Measurements from ENCODE around the gene AMT. TPM values are rescaled to one million over a fixed set of nuclear protein-coding genes. Genes with fewer than 3 reads are reported as not detected.
"Not testable (repeated sequence)": the region's sequence is repeated elsewhere in the genome, so short reads cannot be mapped to it uniquely, and the experiment has no call there.

Gene AMT
- total RNA-seq, 1 donor from 2014 or later: 1.9 TPM

- no peak for DNase-seq (ENCODE audit: extremely low read depth, low read depth, low spot score)
These were observed 2.5 kb upstream of the AMT start for GRCh38 chr3:49424816-49425215.

DNA sequence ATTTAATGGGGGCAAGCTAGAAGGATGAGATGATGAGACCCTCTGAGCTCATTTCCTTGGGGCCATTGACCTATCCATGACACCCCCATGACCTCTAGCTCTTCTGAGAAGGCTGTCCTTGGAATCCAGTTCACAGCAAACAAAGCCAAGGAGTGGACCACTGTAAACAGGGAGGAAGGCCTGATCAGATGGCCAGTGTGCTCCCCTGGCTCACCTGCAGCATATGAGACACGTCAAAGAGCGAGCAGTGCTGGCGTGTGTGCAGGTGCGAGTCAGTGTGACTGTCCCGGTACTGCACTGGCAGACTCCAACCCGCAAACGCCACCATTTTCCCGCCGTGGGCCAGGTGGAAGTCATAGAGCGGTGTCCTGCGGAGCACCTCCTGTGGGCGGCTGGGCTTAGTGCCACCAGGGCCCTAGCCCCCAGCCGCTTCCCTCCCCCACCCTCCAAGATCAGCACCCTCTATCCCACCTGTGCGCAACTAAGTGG lies 339 bp downstream of the AMT start:
- no peak for DNase-seq (ENCODE audit: extremely low read depth, low read depth, low spot score)

GRCh38 chr3:49417516-49418120 lies 4.7 kb downstream of the AMT start:
- no peak for DNase-seq (ENCODE audit: extremely low read depth, low read depth, low spot score)

- no peak for DNase-seq (ENCODE audit: extremely low read depth, low read depth, low spot score)
These were observed 5.4 kb downstream of the AMT start for GRCh38 chr3:49416867-49417266.

DNA sequence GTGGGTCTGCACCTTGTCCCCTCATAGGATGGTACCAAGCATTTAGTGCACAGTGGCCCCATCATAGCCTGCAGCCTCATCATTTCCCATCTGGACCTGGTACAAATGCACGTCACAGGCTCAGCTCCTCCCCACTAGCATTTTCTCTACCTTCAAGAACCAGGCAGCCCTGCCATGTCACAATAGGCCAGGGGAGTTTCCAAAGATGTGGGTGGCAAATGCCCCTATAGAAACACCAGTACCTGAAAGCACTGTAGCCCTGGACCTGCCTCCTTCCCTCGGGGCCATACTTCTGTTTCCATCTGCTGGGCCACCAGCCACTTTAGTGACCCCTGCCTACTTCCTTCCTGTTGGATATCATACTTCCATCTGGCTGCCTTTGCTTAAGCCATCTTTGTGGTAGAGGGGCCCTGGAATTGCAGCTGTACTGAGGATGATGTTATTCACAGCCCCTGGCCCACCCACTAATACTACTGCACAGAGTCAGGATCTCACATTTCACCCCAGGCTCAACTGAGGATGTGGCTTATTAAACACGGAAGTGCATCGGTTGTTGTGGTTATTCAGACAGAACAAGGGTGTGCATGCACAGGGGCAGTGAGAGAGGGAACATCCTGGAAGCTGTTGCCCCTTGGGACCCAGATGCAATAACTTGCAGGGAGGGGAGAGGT lies 6.2 kb downstream of the AMT start:
- no peak for DNase-seq (ENCODE audit: extremely low read depth, low read depth, low spot score)

DNA sequence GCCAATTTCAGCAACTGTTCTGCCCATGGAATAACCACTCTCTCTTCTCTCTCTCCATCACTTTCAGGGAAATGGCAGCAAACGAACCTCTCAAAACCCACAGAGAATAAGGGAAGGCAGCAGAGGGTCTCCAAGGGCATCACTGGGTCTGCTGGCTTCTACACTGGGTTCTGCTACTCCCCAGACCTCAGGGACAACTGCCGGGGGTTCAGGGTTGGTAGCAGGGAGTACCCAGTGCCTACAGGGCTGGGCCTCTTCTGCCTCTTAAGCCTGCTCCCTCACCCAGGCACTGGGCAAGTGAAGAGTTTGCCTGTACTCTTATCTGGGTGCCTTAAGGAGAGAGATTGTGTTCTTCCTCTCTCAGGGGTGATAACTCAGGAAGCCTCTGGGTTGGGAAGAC lies 7.5 kb downstream of the AMT start:
- no peak for DNase-seq (ENCODE audit: extremely low read depth, low read depth, low spot score)

DNA sequence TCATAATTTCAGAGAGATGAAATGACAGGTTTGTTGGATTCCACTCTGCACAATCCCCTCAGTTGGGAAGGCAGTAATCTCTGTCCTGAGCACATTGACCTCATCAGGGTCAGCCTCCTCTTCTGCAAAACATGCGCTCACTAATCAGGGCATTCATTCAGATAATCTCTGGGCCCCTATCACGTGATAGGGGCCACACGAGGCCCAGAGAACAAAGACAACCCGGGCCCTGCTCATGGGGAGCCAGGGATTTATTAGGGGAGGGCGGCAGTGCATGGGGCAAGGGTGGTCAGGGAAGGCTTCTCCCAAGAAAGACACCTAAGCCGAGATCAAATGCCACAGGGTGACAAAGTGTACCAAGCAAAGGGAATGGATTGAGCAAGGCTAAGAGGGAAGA lies 8.9 kb downstream of the AMT start:
- no peak for DNase-seq (ENCODE audit: extremely low read depth, low read depth, low spot score)

DNA sequence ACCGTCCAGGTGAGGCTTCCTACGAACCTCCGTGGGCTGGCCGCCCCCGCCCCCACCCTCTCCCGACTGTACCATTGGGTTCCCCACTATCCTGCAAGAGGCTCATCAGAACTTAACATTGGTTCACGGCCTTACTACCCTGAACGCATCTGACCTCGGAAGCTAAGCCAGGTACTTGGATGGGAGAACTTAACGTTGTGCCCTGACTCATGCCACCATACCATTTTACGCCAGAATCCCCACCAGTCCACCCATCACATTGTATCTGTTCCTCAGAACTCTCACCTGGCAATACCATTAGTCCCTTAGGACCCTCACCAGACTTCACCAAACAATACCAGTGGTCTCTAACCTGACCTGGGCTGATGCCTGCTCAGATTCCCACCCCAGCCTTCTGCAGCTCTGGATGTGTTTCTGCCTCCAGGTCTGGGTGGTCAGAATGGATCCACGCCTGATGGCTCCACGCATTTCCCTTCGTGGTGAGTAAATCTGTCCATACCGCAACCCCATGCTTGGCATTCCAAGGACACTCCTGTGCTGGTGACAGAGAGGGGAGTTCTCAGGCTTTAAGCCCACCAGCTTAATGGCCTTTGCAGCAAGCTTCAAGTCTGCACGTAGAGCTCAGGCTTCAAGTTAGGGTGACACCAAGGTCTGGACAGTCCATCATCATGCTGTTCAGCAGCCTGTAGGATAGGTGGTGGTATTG lies 9.5 kb downstream of the AMT start:
- no peak for DNase-seq (ENCODE audit: extremely low read depth, low read depth, low spot score)

DNA sequence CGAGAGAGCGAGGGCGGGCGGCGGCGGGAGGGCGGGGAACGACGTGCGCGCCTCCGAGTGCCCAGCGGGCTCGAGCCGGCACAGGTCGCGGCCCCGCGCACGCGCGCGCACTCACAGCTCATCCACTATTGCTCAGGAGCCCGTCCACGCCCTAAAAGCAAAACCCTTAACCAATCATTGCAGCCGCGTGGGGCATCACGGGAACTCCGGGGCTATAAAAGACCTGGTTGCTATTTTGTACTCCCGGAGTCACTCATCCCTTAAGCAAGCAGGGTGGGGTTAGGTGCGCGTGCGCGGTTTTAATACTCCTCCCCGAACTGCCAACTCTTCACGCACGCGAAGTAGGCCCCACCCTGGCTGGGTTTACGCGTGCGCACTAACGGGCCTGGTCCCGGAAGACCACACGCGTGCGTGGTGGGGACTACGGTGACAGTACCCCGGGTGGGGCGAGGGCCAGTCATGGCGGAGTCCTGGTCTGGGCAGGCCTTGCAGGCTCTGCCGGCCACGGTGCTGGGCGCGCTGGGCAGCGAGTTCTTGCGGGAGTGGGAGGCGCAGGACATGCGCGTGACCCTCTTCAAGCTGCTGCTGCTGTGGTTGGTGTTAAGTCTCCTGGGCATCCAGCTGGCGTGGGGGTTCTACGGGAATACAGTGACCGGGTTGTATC lies 10.2 kb downstream of the AMT start, which contains the start of the genes RHOA and TCTA:
RHOA (minus strand) TSS at position 9 of the 664 bp plus-strand sequence. CDS start 36,387 bp downstream, outside the sequence.
TCTA (plus strand) TSS at position 456 of the 664 bp plus-strand sequence; CDS start at position 460, 4 bp downstream.
- peak; percentile 99 for DNase-seq (ENCODE audit: extremely low read depth, low read depth, low spot score)

- no peak for DNase-seq (ENCODE audit: extremely low read depth, low read depth, low spot score)
These were observed 10.7 kb downstream of the AMT start for GRCh38 chr3:49411535-49411967.

DNA sequence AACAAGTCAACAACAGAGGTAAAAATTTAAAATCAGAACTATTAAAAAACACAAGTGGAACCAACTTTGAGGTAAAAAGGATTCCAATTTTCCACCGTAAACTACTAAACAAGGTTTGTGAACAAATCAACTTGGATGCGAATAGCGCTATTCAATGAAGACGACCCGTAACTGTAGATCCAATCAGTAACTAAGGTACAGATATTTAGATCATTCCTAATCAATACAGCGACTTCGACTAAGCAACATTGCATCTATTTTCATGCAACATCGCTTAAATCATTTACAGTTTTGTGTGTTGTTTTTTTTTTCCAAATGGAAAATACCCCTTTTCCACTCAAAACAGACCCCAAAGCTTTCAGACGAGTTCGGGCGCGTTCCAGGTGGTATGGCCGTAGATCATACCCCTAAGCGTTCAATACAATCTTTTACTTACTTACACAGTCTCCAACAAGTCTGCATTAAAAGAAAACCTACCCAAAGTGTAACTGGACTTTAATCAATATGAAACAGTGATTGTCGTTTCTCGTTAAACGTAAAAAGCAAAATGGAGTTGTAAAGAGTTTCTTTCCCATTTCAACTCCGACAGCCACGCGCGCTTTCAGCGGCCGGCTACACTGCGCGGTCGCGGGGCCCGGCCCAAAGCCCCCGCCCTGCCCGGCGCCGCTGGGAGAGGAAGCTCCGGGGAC lies 11.3 kb downstream of the AMT start:
- no peak for DNase-seq (ENCODE audit: extremely low read depth, low read depth, low spot score)

DNA sequence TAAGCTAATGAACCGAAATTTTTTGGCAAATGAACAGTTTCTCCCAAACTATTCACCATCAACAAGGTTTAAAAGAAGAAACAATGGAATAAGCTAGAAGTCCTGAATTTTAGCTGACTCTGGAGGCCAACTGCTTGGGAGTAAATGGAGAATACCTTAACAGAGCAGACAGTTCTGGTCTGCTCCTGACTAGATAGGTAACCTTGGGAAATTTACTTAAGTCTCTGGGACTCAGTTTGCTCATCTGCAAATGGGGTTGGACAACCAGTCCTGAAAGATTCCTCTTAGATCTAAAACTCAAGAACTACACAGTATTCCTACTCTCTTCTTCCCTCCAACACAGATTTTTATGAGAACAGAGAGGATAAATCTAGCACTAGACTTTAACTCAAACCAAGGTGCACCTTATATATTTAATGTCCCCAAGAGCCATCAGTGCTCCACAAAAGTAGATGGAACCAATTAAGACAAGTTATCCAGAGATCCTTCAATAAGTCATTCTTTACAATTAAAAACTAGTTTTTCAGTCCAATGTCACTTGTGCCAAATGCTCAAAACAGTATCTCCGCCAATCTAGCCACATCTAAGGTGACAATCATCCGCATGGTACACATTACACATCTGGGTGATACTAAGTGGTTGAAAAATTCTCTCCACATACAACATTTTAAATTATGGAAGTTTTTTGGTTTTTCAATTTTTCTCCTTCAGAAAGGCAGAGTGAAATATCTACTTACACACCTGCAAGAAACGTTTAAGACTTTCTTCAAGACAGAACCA lies 12.0 kb downstream of the AMT start:
- no peak for DNase-seq (ENCODE audit: extremely low read depth, low read depth, low spot score)

- DNase-seq (ENCODE audit: extremely low read depth, low read depth, low spot score): no peak
These were observed 15.4 kb downstream of the AMT start for GRCh38 chr3:49406571-49407565.

DNA sequence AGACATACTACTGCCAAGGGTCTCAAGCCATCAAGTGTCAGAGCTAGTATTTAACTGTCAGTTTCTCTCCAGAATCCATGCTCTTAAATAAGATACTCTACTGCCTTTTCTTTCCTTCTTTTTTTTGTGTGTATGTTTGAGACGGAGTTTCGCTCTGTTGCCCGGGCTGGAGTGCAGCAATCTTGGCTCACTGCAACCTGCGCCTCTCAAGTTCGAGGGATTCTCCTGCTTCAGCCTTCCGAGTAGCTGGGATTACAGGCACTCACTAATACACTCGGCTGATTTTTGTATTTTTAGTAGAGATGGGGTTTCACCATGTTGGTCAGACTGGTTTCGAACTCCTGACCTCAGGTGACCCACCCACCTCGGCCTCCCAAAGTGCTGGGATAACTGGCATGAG lies 16.7 kb downstream of the AMT start:
- DNase-seq (ENCODE audit: extremely low read depth, low read depth, low spot score): not testable (repeated sequence)

- no peak for DNase-seq (ENCODE audit: extremely low read depth, low read depth, low spot score)
These were observed 18.4 kb downstream of the AMT start for GRCh38 chr3:49403891-49404290.

GRCh38 chr3:49401766-49402165 lies 20.5 kb downstream of the AMT start:
- no peak for DNase-seq (ENCODE audit: extremely low read depth, low read depth, low spot score)

DNA sequence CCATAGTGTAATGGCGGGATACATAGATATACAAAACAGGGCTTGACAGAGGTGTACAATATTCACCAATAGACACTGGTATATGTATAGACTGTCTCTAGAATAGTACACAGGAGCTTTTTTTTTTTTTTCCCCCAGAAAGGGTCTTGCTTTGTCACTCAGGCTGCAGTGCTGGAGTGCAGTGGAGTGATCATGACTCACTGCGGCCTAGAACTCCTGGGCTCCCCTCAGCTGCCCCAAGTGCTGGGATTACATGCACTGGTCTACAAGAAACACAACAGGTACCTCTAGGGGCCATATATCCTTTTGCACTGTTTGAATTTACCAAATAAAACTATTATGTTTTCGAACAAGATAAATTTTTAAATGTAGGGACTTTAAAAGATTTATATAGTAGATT lies 22.8 kb downstream of the AMT start:
- no peak for DNase-seq (ENCODE audit: extremely low read depth, low read depth, low spot score)

DNA sequence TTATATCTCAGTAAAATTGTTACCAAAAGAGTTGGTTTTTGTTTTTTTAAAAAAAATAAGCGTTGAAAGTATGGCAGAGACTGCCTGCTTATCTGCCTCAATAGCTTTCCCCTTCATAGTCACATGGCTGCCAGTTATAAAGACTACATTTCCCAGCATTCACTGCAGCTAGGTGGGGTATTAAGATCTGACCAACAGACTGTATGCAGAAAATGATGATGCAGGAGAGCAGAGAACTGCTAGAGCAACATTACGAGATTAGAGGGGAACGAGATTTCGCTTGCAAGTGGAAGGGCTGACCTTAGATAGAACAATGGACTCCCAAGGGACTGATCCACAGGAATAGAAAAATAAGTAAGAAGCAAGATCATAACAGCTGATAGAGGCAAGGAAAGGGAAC lies 24.8 kb downstream of the AMT start:
- DNase-seq (ENCODE audit: extremely low read depth, low read depth, low spot score): no peak

DNA sequence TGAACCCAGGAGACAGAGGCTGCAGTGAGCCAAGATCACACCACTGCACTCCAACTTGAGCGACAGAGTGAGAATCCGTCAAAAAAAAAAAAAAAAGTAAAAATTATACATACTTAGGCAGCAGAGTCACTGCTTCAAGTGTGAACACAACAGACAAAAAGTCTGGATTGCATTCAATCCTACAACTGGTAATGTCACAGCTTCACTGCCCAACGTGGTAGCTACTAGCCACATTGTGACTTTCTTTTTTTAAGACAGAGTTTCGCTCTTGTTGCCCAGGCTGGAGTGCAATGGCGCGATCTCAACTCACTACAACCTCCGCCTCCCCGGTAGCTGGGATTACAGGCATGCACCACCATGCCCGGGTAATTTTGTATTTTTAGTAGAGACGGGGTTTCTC lies 31.0 kb downstream of the AMT start:
- not testable (repeated sequence) for DNase-seq (ENCODE audit: extremely low read depth, low read depth, low spot score)
